Measurements from ENCODE around the gene RTL10. TPM values are rescaled to one million over a fixed set of nuclear protein-coding genes. Genes with fewer than 3 reads are reported as not detected.

Gene RTL10
- polyA plus RNA-seq, 1 donor (not counting 4 experiments of a cell fraction or from before 2014, with no cell fraction given) = 12.9 TPM

GRCh38 chr22:19816372-19817119, 38.1 kb downstream of the RTL10 start:
- DNase-seq (ENCODE audit: low read depth, low spot score) (no peak), FAIRE-seq (no peak)
- peaks cover 16% of the 10 kb centered on the region for H3K4me1 ChIP-seq (ENCODE audit: control insufficient read depth, extremely low read depth, insufficient read depth, low read length)
- H3K4me3 ChIP-seq (ENCODE audit: control insufficient read depth in 2 of 3, extremely low read depth in 1 of 3, insufficient read depth in 2 of 3, low read depth in 1 of 3, low read length in 3 of 3) = no peak overlapping the region
- H3K9ac ChIP-seq (ENCODE audit: control insufficient read depth, extremely low read depth, insufficient read depth, low read length) = no peak overlapping the region
- H3K79me2 ChIP-seq (ENCODE audit: control insufficient read depth, insufficient read depth, low read length) = no peaks in the 10 kb centered on the region
- no peaks in the 10 kb centered on the region for H3K9me3 ChIP-seq (ENCODE audit: control insufficient read depth, low read depth, low read length)
- TF ChIP-seq, protein P1, sequence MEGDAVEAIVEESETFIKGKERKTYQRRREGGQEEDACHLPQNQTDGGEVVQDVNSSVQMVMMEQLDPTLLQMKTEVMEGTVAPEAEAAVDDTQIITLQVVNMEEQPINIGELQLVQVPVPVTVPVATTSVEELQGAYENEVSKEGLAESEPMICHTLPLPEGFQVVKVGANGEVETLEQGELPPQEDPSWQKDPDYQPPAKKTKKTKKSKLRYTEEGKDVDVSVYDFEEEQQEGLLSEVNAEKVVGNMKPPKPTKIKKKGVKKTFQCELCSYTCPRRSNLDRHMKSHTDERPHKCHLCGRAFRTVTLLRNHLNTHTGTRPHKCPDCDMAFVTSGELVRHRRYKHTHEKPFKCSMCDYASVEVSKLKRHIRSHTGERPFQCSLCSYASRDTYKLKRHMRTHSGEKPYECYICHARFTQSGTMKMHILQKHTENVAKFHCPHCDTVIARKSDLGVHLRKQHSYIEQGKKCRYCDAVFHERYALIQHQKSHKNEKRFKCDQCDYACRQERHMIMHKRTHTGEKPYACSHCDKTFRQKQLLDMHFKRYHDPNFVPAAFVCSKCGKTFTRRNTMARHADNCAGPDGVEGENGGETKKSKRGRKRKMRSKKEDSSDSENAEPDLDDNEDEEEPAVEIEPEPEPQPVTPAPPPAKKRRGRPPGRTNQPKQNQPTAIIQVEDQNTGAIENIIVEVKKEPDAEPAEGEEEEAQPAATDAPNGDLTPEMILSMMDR (optimal IDR thresholded peaks at IDR 0.05 in 1 of 3, IDR thresholded peaks at IDR 0.05 in 1 of 3, conservative IDR thresholded peaks at IDR 0.05 in 1 of 3; ENCODE audit: extremely low read depth in 1 of 3, insufficient read depth in 2 of 3, low read length in 3 of 3) = no peak
- TF ChIP-seq EZH2 (IDR thresholded peaks at IDR 0.05; ENCODE audit: low read length) = no peak
- no peak overlapping the region for H3K27ac ChIP-seq (ENCODE audit: control insufficient read depth, insufficient read depth, low read length)
- dilution Hi-C loops (cut with MboI; ENCODE audit: extremely low pct_ligation_motif_present, low sequenced_read_pairs) = no loop called here
- H3K36me3 ChIP-seq (ENCODE audit: control insufficient read depth in 2 of 2, extremely low read depth in 1 of 2, insufficient read depth in 2 of 2, low read length in 2 of 2) = no peaks in the 10 kb centered on the region
- H3K27me3 ChIP-seq (ENCODE audit: control insufficient read depth, extremely low read depth, insufficient read depth, low read length) = no peaks in the 10 kb centered on the region
- H4K20me1 ChIP-seq (ENCODE audit: control insufficient read depth, extremely low read depth, insufficient read depth, low read length) = no peaks in the 10 kb centered on the region
- no peak overlapping the region for H2AFZ ChIP-seq (ENCODE audit: control insufficient read depth, low read length)
- H3K9me1 ChIP-seq (ENCODE audit: control insufficient read depth, extremely low read depth, insufficient read depth, low read length) = no peaks in the 10 kb centered on the region
- H3K4me2 ChIP-seq (ENCODE audit: control insufficient read depth, extremely low read depth, insufficient read depth, low read depth, low read length) = no peak overlapping the region

DNA sequence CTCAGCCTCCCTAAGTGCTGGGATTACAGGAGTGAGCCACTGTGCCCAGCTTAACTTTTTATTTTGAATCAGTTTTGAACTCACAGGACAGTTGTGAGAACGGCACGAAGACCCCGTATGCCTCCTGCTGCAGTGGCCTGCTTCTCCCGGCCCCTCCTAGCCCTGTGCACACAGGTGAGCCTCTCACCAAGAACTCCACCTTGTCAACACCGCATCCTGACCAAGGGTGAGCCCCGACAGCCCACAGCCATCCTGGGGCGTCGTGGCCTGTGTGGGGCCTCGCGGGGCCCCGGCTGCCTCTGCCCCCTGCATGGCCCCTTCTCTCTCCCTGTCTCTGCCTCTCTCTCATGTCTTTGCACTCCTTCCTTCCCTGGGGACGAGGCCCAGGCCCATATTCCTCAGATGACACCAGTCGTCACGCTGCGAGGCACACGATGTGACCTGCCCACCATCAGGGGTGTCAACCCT, 38.8 kb downstream of the RTL10 start:
- Histone ChIP-seq H3K36me3 (ENCODE audit: control insufficient read depth in 2 of 2, extremely low read depth in 1 of 2, insufficient read depth in 2 of 2, low read length in 2 of 2) (no peaks in the 10 kb centered on the region), H3K9me3 (ENCODE audit: control insufficient read depth, low read depth, low read length) (no peaks in the 10 kb centered on the region), H3K27me3 (ENCODE audit: control insufficient read depth, extremely low read depth, insufficient read depth, low read length) (no peaks in the 10 kb centered on the region), H4K20me1 (ENCODE audit: control insufficient read depth, extremely low read depth, insufficient read depth, low read length) (no peaks in the 10 kb centered on the region), H3K4me1 (ENCODE audit: control insufficient read depth, extremely low read depth, insufficient read depth, low read length) (peaks cover 23% of the 10 kb centered on the region), H3K4me2 (ENCODE audit: control insufficient read depth, extremely low read depth, insufficient read depth, low read depth, low read length) (no peak overlapping the region), H3K4me3 (ENCODE audit: control insufficient read depth in 2 of 3, extremely low read depth in 1 of 3, insufficient read depth in 2 of 3, low read depth in 1 of 3, low read length in 3 of 3) (no peak overlapping the region), H3K79me2 (ENCODE audit: control insufficient read depth, insufficient read depth, low read length) (no peaks in the 10 kb centered on the region), H3K9ac (ENCODE audit: control insufficient read depth, extremely low read depth, insufficient read depth, low read length) (no peak overlapping the region), H2AFZ (ENCODE audit: control insufficient read depth, low read length) (no peak overlapping the region), H3K9me1 (ENCODE audit: control insufficient read depth, extremely low read depth, insufficient read depth, low read length) (no peaks in the 10 kb centered on the region), H3K27ac (ENCODE audit: control insufficient read depth, insufficient read depth, low read length) (no peak overlapping the region)
- DNase-seq (ENCODE audit: low read depth, low spot score) (no peak), FAIRE-seq (no peak)
- dilution Hi-C loops (cut with MboI; ENCODE audit: extremely low pct_ligation_motif_present, low sequenced_read_pairs) = no loop called here
- TF ChIP-seq, protein P1 (optimal IDR thresholded peaks at IDR 0.05 in 1 of 3, IDR thresholded peaks at IDR 0.05 in 1 of 3, conservative IDR thresholded peaks at IDR 0.05 in 1 of 3; ENCODE audit: extremely low read depth in 1 of 3, insufficient read depth in 2 of 3, low read length in 3 of 3) = no peak
- no peak for TF ChIP-seq EZH2 (IDR thresholded peaks at IDR 0.05; ENCODE audit: low read length)
